Activated CD8-positive, alpha-beta memory T cell treated with anti-CD3 and anti-CD28 coated beads for 4 hours (primary cell): ENCODE data around the gene LCN6.
"Not testable (repeated sequence)": the region's sequence is repeated elsewhere in the genome, so short reads cannot be mapped to it uniquely, and the experiment has no call there.

Source experiments
- DNase-seq, 2 donors: peaks; one replicate each; pipeline ENCODE4 v3.0.0-alpha.2; 2020; ENCODE audit warnings: low read depth in 2 of 2

LCN6 gene

DNA sequence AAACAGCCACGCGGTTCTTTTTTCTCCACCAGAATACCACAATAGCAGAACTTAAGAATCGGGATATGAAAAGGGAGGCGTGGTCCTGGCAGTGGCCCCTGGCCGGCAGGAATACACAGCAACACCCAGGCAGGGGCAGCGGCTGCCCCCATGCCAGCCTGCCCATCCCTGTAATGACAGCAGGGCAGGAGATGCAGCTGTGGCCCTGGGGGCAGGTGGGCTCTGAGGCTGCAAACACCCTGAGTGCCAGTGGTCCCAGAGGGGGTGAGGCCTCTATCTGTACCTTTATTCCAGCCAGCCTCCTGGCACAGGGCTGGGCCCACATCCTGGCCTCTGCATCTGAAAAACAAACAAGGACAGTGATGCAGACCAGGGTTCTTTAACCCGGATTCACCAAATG, 23.6 kb downstream of the LCN6 start:
- no peak for DNase-seq

DNA sequence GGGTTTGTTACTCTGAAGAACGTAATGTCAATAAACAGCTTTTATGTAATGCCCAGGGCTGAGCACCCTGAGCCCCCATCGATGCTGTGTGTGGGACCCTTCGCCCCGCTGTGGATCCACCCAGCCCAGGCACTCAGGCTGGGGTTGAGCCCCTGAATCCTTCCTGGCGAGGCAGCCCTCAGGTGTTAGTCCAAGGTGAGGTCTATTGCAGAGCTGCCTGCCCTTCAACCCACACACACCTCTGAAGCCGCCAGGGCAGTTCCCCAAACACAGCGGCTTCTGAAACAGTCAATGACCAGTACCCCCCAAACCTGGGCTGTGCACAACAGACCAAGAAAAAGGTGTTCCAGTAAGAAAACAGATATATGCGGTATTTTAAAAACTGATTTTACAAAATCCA, 24.3 kb downstream of the LCN6 start:
- no peak for DNase-seq

DNA sequence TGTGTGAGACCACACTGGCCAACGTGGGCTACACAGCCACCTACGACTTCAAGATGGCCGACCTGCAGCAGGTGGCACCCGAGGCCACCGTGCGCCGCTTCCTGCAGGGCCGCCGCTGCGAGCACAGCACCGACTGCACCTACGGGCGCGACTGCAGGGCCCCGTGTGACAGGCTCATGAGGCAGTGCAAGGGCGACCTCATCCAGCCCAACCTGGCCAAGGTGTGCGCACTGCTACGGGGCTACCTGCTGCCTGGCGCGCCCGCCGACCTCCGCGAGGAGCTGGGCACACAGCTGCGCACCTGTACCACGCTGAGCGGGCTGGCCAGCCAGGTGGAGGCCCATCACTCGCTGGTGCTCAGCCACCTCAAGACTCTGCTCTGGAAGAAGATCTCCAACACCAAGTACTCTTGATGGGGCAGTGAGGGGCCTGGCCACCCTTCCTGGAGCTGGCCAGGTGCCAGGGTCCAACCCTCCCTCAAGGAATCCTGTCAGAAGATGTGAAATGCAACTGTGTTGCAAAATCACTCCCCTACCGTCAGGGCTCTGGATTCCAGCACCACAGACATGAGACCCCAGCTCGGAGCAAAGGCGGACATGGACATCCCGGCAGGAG, 24.9 kb downstream of the LCN6 start:
- DNase-seq, result no peak

DNA sequence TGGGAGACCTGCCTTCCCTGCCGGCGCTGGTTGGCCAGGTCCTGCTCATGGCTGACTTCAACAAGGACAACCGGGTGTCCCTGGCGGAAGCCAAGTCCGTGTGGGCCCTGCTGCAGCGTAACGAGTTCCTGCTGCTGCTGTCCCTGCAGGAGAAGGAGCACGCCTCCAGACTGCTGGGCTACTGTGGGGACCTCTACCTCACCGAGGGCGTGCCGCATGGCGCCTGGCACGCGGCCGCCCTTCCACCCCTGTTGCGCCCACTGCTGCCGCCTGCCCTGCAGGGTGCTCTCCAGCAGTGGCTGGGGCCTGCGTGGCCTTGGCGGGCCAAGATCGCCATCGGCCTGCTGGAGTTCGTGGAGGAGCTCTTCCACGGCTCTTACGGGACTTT, 25.4 kb downstream of the LCN6 start:
- DNase-seq, result no peak

DNA sequence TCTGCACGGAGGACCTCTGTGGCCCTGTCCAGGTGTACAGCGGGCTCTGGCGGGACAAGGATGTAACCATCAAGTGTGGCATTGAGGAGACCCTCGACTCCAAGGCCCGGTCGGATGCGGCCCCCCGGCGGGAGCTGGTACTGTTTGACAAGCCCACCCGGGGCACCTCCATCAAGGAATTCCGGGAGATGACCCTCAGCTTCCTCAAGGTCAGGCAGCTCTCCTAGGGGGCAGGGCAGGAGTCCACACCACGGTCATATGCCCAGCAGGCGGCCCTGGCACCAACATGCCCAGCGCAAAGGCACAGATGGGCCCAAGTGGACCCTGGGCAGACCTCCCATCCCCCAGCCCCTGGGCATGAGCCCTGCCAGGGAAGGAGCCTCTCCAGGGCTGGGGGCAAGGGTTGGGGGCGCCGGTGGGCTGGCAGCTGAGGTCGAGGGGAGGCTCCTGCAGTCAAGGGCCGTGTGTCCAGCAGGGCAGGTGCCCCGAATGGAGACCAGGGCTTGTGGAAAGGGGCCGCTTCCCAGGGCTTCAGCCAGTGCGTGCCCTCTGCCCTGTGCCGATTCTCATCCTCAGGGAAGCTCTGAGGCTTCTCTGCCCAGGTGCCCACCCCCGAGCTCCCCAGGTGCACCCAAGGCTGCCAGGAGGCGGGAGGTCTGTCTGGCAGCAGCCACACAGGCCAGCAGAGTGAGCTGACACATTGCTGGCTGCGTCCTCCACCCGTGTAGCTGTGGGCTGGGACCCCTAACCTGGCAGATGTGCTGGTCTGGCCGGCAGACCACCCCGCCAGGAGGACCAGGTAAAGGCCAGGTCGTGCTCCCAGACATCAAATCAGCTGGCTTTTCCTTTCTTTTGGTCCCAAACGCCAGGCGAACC, 26.0 kb downstream of the LCN6 start:
- DNase-seq, result no peak

DNA sequence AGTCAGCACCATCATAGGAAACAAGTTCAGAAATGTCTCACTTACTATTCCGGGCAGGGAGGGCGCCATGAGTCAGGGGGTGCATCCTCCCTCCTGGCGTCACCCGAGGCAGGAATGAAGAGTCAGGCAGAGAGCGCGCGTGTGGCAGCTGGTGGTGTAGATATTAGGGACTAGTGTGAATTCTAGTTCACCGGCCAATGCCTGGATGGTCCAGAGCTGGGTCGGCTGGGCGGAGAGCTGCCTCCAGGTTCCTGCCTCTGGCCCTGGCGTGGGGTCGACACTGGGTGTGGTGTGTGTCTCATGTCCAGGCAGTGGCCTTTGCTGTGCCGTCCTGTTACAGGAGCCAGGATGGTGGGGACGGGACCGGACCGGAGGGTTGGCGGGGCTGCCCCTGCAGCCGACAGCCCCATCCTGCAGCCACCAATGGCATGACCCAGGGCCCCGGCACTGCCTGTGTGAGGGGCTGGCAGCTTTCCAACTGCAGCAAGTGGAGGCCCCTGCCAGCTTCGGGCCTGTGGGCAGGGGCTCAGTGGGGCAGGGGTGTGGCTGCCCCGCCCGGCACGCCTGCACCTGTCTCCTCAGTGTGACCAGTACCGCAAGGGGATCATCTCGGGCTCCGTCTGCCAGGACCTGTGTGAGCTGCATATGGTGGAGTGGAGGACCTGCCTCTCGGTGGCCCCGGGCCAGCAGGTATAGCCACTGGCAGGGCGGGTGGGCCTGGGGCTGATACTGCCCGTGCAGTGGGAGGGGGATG, 26.8 kb downstream of the LCN6 start:
- DNase-seq, result no peak

DNA sequence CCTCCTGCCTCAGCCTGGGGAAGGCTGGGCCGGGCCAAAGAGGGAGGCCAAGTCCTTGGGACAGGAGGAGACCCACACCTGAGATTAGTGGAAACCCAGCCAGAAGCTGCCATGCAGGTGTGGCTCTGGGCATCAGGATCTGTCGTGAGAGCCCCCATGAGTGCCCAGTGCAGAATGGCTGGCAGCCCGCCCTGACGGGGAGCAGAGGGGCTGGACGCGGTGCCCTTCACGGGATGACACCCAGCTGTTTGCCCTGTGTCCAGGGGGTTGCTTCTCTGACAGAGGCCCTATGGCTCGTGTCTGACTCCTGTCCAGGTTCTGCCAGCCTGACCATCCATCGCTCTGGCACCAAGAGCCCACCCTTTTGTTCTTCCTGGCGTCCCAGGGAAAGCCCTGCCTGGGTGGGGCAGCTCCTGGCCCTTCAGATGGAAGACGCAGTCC, 27.4 kb downstream of the LCN6 start:
- no peak for DNase-seq

DNA sequence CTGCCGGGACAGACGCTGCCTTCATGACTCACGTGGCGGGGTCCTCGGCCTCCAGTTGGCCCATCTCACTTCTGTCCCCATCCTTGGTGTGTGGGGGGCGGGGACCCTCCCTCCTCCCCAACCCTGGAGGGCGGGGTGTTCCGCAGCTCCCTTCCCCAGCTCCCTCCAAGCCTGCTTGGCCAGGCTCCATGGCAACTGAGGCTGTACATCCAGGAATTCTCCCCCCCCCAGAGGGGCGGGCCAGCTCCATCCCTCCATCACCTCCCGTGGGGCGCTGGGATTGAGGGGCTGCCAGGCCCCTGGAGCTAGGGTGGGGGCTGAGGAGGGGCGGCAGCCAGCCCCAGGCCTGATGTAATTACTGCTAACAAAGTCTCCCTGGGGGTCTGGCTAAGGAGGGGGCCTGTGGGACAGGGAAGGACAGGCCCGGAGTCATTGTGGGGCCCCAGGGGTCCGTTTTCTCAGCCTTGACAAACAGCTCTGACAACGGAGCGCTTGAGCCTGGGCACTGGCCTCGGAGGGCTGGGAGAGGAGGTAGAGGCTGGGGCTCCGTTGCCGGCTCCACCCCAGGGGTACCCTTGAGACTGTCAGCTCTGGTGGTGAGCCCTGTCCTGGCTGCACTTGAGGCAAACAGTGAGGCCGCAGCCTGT, 28.0 kb downstream of the LCN6 start:
- DNase-seq, result no peak

DNA sequence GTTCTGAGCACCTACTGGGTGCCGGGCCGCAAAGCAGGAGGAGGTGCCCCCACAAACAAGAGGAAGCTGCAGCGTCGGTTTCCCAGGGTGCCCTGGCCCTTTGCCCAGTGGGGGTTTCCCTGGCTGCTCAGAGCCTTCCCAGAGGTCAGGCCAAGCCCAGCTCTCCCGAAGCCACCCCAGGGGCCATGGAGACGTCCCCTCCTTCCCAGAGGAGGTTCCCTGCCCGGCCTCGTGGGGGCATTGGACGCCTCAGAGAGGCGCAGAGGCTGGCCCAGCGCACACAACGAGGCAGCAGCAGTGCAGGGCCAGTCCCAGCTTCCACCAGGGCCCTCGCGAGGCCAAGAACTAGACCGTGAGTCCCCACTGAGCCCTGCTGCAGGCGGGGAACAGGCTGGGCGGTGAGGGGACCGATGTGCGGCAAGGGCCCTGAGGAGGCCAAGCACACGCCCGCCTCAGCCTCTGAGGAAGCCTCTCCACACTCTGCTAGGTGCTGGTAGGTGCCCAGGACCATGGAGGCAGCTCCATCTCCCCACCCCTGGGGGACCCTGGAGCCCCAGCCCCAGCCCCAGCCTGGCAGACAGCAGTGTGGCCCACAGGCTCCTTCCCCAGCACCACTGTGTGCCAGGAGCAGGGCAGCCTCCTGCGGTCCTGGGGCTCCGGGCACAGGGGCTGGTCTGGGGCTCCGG, 29.0 kb downstream of the LCN6 start:
- DNase-seq, result no peak

DNA sequence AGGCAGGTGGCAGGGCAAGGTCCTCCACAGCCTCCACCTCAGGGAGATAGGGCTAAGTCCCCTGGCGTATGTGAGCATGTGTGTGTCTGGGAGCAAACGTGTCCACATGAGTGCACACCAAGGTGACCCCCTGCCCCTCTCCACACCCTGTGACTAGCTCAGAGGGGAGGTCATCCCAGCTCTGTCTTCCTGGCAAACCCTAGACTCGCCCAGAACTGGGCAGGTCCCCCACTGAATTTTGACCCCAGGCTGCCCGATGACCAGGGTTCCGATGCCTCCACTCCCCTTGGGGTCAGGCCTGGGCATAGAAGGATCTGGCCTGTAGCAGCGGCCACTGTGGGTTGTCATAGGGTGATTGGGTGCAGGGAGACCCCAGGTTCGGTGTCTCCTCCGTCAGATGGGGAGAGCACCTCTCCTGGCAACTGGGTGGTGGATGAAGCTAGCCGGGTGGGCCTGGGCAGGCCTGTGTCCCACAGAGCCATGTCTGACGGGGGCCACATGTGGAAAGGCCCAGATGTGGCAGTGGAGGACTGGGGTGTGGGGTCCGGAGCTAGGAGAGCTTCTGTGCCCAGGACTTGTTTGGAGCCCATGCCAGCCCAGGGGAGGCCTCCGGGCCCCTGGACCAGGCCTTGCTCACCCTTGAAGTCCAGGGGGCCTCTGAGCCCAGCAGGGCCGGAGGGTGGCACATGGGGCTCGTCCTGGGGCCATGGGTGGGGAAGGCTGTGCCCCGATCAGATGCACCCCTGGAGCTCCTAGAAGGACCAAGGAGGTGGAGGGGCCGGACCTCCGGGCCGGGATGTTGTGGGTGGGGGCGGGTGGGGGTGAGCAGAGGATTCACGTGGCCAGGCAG, 29.8 kb downstream of the LCN6 start:
- no peak for DNase-seq

DNA sequence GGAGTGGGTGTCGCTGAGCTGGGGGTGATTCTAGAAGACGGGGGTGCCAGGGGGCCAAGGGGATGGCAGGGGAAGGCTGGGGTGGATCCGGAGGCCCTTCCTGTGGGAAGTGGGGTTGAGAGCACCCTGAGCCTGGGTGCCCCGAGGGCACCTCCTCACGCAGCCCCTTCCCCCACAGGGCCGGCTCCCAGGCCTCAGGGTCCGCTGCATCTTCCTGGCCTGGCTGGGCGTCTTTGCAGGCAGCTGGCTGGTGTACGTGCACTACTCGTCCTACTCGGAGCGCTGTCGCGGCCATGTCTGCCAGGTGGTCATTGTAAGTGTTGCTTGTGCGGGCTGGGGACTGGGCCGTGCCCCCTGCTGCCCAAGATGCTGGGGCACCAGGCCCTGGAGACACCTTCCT, 30.9 kb downstream of the LCN6 start:
- no peak for DNase-seq

DNA sequence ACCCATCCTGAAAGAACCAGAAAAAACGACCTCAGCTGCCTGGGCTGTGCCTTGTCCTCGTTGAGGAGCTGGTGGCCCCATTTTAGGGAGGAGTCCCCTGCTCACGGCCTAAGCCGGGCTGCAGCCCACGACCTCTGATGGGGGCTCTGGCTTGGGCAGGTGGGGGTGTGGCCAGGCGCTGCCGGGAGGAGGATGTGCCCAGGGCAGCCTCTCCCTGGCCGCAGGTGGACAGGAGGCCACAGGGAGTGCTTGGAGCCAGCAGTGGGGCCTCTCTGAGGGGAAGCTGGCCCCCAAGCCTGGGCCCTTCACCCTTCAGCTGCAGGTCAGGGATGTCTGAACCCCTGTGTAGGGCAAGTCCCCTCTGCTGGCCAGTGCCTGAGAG, 33.4 kb downstream of the LCN6 start:
- no peak for DNase-seq

DNA sequence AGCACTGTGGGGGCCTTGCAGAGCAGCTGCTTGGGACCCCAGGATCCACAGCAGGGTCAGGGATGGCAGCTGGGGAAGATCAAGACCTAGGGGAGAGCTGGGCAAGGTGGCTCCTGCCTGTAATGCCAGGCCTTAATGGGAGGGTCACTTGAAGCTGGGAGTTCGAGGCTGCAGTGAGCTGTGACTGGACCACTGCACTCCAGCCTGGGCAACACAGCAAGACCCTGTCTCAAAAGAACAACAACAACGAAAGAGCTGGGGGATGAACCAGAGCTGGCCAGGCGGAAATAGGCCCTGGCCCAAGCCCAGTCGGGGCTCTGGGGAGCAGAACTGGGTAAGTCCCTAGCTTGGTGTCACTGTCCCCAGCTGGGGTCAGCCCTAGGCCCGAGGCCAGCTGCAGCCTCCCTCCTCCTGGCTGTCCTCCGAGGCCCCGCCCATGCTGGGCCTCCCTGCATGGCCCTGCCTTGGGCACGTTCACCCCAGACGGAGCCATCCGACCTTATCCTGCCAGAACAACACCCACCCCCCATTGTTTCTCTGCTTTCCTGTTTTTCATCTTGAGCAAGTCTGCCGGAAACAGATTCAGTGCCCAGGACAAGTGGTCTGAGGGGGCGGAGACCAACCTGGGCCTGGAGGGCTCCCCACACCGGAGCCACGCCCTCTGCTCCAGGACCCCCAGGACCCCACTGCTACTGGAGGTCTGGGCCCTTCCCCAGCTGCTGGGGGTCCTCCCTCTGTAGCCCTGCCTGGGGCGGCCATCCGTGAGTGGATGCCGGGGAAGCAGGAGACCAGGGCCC, 34.0 kb downstream of the LCN6 start:
- DNase-seq, result no peak

DNA sequence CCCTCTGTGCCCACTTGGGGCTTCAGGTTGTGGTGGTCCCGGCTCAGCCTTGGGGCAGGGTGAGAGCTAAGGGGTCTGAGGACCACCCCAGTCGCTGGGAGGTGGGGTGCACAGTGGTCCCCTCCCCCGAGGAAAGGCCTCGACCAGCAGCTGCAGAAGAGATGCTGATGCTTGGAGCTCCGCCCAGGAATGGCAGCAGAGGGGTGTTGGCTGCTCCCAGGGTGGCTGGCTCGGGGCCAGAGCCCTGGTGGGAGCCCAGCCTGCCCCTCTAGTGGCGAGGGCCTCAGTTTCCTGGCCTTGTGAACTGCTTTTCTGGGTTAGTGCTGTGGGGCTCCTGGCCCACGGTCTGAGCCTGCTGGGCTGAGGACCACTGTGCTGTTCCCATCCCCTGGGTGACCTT, 34.8 kb downstream of the LCN6 start:
- no peak for DNase-seq

DNA sequence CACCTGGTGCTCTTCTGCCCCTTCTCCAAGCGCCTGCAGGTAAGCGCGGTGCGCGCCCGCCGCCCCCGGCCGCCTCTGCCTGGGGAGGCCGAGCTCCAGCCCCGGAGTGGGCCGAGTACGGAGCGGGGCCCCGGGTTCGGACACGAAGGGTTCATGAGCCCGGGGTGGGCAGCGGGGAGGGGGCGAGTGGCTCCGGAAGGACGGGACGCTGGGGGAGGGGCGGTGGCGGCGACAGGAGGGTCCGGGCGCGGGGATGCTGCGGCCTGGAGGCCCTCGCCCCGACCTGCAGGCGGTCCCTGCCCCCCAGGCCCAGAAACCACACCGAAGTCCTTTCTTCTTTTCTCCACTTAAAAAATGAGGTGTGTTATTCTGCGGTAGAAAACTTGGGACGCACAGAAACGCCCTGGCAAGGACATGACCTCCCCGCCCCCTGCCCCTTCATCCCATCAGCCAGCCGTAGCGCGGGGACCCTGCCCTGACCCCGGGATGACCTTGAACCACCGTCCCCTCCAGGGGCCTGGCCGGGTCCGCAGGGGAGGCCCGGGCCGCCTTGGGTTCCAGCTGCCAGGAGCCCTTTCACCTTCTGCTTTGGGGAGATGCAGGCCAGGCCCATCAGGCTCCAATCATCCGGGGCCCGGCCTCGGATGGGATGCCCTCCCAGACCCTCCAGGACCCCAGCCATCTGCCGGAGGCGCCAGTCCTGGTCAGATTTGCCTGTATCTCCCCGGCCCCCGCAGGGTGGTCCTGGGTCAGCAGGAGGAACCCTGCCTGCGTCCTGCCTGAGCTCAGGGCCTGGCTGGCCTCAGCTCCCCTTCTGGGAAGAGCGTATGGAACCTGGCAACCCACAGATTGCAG, 35.4 kb downstream of the LCN6 start:
- no peak for DNase-seq

DNA sequence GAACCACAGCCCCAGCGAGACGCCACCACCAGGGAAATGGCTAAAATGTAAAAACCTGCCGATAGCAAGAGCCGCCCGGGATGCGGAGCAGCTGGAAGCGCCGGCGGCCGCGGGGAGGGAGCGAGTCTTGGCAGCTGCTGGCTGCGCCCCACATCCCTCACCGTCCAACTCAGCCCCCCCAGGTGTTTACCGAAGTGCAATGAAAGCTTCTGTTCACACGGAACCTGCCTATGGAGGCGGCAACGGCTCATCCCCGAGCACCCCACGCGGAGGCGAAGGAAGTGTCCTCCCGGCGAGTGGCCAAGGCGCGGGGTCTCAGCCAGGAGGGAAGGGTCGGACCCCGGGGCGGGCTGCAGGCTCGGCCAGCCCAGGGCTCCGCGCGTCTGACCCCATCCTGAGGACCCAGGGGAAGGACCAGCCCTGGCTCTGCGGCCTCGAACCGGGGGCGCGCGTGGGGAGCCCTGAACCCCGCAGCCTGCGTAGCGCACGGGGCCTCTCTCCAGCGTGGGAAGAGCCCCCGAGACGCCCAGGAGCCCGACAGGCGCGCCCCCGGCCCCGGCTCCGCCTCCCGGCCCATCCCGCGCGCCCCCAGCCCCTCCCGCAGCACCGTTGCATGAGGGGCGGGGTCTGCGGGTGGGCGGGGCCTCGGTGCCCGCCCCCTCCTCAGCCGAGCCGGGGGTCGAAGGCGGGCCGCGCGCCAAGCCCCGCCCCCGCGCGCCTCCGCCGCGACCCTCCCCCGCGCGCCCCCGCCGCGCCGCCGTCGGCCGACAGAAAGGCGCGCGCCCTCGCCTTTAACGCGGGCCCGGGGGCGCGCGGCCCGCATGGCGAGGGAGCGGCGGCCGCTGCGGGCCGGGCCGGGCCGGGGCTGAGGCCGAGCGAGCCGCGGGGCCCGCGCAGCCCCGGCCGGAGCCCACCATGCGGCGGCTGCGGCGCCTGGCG, 36.3 kb downstream of the LCN6 start, which contains the start of gene DIPK1B:
Gene DIPK1B, plus strand, starts transcription at position 822 of the 939 bp plus-strand sequence. Its CDS starts 94 bp downstream, at position 916.
- no peak for DNase-seq

DNA sequence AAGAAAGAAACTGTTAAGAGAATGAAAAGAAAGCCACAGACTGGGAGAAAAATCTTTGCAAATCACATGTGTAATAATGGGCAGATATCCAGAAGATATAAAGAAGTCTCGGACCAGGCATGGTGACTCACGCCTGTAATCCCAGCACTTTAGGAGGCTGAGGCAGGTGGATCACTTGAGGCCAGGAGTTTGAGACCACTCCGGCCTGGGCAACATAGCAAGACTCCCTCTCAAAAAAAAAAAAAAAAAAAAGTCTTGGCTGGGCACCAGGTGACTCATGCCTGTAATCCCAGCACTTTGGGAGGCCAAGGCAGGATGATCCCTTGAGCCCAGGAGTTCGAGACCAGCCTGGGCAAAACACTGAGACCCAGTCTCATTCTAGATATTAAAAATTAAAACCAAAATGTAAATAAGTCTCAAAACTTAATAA, 37.1 kb downstream of the LCN6 start:
- not testable (repeated sequence) for DNase-seq

DNA sequence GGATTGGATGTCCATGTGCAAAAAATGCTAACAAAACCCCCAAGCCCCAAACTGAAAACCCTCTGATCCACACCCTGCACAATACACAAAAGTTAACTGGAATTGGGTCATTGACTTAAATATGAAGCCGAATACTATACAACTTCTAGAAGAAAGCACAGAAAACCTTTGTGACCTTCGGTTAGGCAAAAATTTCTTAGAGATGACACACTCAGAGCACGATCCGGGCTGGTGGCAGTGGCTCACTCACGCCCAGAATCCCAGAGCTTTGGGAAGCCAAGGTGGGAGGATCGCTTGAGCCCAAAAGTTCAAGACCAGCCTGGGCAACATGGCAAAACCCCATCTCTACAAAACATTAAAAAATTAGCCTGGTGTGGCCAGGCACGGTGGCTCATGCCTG, 37.8 kb downstream of the LCN6 start:
- DNase-seq, result no peak
